Measurements from ENCODE around the gene ICA1L.

DNA sequence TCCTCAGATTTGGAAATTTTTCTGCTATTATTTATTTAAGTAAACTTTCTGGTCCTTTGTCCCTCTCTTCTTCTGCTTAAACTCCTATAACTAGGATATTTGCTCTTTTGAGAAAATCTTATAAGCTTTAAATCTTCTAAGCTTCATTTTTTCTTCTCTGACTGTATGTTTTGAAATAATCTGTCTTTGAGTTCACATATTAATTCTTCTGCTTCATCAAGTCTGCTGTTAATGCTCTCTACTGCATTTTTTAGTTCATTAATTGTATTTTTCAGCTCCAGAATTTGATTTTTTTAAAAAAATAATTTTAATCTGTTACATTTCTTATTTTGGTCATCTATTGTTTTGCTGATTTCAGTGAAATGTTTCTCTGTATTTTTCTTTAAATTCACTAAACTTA is 28.9 kb downstream of the ICA1L start:
- TF ChIP-seq, protein P1, sequence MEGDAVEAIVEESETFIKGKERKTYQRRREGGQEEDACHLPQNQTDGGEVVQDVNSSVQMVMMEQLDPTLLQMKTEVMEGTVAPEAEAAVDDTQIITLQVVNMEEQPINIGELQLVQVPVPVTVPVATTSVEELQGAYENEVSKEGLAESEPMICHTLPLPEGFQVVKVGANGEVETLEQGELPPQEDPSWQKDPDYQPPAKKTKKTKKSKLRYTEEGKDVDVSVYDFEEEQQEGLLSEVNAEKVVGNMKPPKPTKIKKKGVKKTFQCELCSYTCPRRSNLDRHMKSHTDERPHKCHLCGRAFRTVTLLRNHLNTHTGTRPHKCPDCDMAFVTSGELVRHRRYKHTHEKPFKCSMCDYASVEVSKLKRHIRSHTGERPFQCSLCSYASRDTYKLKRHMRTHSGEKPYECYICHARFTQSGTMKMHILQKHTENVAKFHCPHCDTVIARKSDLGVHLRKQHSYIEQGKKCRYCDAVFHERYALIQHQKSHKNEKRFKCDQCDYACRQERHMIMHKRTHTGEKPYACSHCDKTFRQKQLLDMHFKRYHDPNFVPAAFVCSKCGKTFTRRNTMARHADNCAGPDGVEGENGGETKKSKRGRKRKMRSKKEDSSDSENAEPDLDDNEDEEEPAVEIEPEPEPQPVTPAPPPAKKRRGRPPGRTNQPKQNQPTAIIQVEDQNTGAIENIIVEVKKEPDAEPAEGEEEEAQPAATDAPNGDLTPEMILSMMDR (IDR thresholded peaks at IDR 0.05): no peak
- TF ChIP-seq POLR2AphosphoS5 (IDR thresholded peaks at IDR 0.05): no peak
- TF ChIP-seq POLR2A (IDR thresholded peaks at IDR 0.05): no peak
